T-cell (primary cell): ENCODE results near the gene NDRG3. TPM values are rescaled to one million over a fixed set of nuclear protein-coding genes. Genes with fewer than 3 reads are reported as not detected.
A peak's percentile ranks its signal among the peaks of the same experiment; 100 is the strongest.
"Not testable (repeated sequence)": the region's sequence is repeated elsewhere in the genome, so short reads cannot be mapped to it uniquely, and the experiment has no call there.

Source experiments
- ATAC-seq, 4 experiments: fragments of 200-7000 bp in 3 of 4; fragments of 150-1000 bp in 1 of 4; cut with Tn5 transposase; replicated peaks in 1 of 4; 1 replicate in 3 of 4; 2 replicates in 1 of 4; pipeline ENCODE4 v1.10.0; 2021; ENCODE audit warnings: moderate library complexity in 3 of 4, mild to moderate bottlenecking in 2 of 4, moderate number of reproducible peaks in 1 of 4
- CTCF ChIA-PET, 2 donors: fragments of 300-600 bp; sonication (Branson Sonifier 250); formaldehyde crosslinking; loops; one replicate each; lab custom pipeline; 2022; ENCODE audit warnings: antibody characterized with exemption in 2 of 2; lab: Charles Lee
- POLR2A ChIA-PET, 2 donors: fragments of 300-600 bp; sonication (Branson Sonifier 250); formaldehyde crosslinking; loops; one replicate each; lab custom pipeline; 2022; ENCODE audit warnings: antibody characterized with exemption in 2 of 2; lab: Charles Lee
- DNase-seq, 35 experiments: peaks; one replicate each; pipeline versions ENCODE4 v3.0.0 to v3.0.0-alpha.2; 2013 to 2023
- H3K27ac ChIP-seq: one replicate; pipeline ENCODE4 v1.5.1; 2013; ENCODE audit warnings: low read length
- H3K27me3 ChIP-seq, 2 experiments: replicated peaks in 1 of 2; 1 replicate in 1 of 2; 2 replicates in 1 of 2; pipeline versions ENCODE4 v1.6.1 to v1.7.0; 2013; ENCODE audit warnings: low read length in 1 of 2, mixed read lengths in 1 of 2; ENCODE audit not compliant: control insufficient read depth in 2 of 2, insufficient read depth in 2 of 2; ENCODE audit errors: extremely low read depth in 1 of 2
- H3K36me3 ChIP-seq, 2 donors: 1 replicate in 1 of 2; 2 replicates in 1 of 2; pipeline versions ENCODE4 v1.6.1 to v1.7.0; 2013; ENCODE audit warnings: low read length in 1 of 2; ENCODE audit not compliant: control insufficient read depth in 2 of 2, insufficient read depth in 1 of 2; ENCODE audit errors: extremely low read depth in 1 of 2
- H3K4me1 ChIP-seq, 2 experiments: 1 replicate in 1 of 2; 2 replicates in 1 of 2; pipeline versions ENCODE4 v1.6.1 to v1.7.0; 2013; ENCODE audit warnings: low read length in 2 of 2, mixed read lengths in 1 of 2; ENCODE audit not compliant: insufficient read depth in 2 of 2, control insufficient read depth in 1 of 2; ENCODE audit errors: extremely low read depth in 1 of 2
- H3K4me3 ChIP-seq, 2 donors: 1 replicate in 1 of 2; 2 replicates in 1 of 2; pipeline versions ENCODE4 v1.5.1 to v1.7.0; 2013; ENCODE audit warnings: mild to moderate bottlenecking in 2 of 2, low read length in 1 of 2, moderate library complexity in 1 of 2; ENCODE audit not compliant: control insufficient read depth in 1 of 2; ENCODE audit errors: extremely low read depth in 1 of 2
- H3K9me3 ChIP-seq: 2 replicates; pipeline ENCODE4 v1.7.0; 2013
- H3K27ac Mint-ChIP-seq, 2 donors: one replicate each; pipeline ENCODE4 v1.8.0; 2020 to 2021; ENCODE audit warnings: mild to moderate bottlenecking in 2 of 2, mixed read lengths in 2 of 2
- H3K27me3 Mint-ChIP-seq, 2 donors: one replicate each; pipeline ENCODE4 v1.8.0; 2021 to 2022; ENCODE audit warnings: mixed read lengths in 2 of 2
- H3K36me3 Mint-ChIP-seq: one replicate; pipeline ENCODE4 v1.8.0; 2021; ENCODE audit warnings: mixed read lengths
- H3K4me1 Mint-ChIP-seq, 3 donors: one replicate each; pipeline ENCODE4 v1.8.0; 2020 to 2022; ENCODE audit warnings: mixed read lengths in 3 of 3, mild to moderate bottlenecking in 1 of 3
- H3K4me3 Mint-ChIP-seq, 3 donors: one replicate each; pipeline ENCODE4 v1.8.0; 2020 to 2022; ENCODE audit warnings: mild to moderate bottlenecking in 3 of 3, mixed read lengths in 3 of 3, moderate library complexity in 3 of 3
- H3K9me3 Mint-ChIP-seq, 3 donors: one replicate each; pipeline ENCODE4 v1.8.0; 2020 to 2022; ENCODE audit warnings: mixed read lengths in 3 of 3
- WGBS: methylation state at CpG from one replicate; pipeline ENCODE4 v1.1.5; 2013; ENCODE audit warnings: missing lambda C conversion rate; ENCODE audit not compliant: insufficient coverage; 5-methylcytosine and 5-hydroxymethylcytosine counted together
- total RNA-seq, 35 experiments: library from RNA in 6 of 35; stranded (reverse) in 6 of 35; fragments of 120-200 nt in 1 of 35; gene quantifications; one replicate each; pipeline versions ENCODE4 v1.2.1 to v1.2.4 and lab custom pipeline; 2013 to 2026

NDRG3 gene
- total RNA-seq, 5 donors from 2014 or later (not counting 1 experiment from before 2014, with no cell fraction given): 25.8 to 29.5 (median 28.3) TPM

DNA sequence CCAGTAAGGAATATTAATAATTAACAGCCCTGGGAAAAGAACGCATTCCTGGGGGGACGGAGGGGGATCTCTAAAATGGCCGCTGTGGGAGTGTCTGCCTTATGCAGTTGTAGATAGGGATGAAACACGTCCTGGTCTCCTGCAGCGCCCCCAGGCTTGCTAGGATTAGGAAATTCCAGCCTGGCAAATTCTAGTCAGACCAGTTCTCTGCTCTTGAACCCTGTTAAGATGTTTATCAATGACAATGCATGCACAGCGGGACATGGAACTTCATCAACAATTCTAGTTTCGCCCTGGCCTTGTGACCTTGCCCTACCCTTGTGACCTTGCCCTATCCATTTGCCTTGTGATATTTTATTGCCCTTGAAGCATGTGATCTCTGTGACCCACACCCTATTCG, 50.4 kb downstream of the NDRG3 start:
- ATAC-seq, H3K27me3 Mint-ChIP-seq, H3K27ac ChIP-seq, H3K4me1 ChIP-seq, CTCF ChIA-PET, POLR2A ChIA-PET, H3K27me3 ChIP-seq, H3K4me3 Mint-ChIP-seq, H3K36me3 ChIP-seq, H3K4me1 Mint-ChIP-seq, H3K4me3 ChIP-seq, H3K27ac Mint-ChIP-seq, H3K9me3 ChIP-seq, DNase-seq, H3K9me3 Mint-ChIP-seq: not testable (repeated sequence)
- H3K36me3 Mint-ChIP-seq: peaks cover 15% of the 10 kb centered on the region
- whole genome bisulfite sequencing: 100% methylated on average over 4 of the region's 8 CpGs

DNA sequence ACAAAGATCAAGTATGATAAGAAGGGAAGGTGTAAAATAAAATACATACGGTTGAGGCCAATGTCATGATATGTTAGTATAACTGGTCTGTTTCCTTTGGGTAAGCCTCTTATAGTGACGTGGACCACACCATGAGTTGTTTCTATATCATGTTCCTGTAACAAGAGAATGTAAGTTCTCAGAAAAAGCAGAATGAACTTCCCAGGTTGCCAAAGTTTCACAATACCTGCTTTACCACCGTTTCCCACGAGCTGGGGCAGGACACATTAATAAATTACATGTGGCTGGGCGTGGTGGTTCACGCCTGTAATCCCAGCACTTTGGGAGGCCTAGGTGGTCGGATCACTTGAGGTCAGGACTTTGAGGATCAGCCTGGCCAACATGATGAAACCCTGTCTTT, 57.3 kb downstream of the NDRG3 start:
- DNase-seq (no peak), ATAC-seq (no peak)
- no peaks in the 10 kb centered on the region for H3K4me1 Mint-ChIP-seq
- H3K27ac Mint-ChIP-seq: no peak overlapping the region
- H3K27me3 Mint-ChIP-seq: no peaks in the 10 kb centered on the region
- no peak overlapping the region for H3K4me3 ChIP-seq
- 95% methylated on average over 2 of the region's 7 CpGs for WGBS
- ChIA-PET POLR2A (no interaction called here), CTCF (no interaction called here)
- no peaks in the 10 kb centered on the region for H3K9me3 Mint-ChIP-seq
- peaks cover 8 to 9% of the 10 kb centered on the region in 2 donors for H3K36me3 ChIP-seq
- H3K4me3 Mint-ChIP-seq: no peak overlapping the region
- H3K4me1 ChIP-seq: peaks cover 0 to 3% of the 10 kb centered on the region in 2 experiments
- no peaks in the 10 kb centered on the region for H3K9me3 ChIP-seq
- peaks cover 27% of the 10 kb centered on the region for H3K36me3 Mint-ChIP-seq
- no peaks in the 10 kb centered on the region for H3K27me3 ChIP-seq
- no peak overlapping the region for H3K27ac ChIP-seq

DNA sequence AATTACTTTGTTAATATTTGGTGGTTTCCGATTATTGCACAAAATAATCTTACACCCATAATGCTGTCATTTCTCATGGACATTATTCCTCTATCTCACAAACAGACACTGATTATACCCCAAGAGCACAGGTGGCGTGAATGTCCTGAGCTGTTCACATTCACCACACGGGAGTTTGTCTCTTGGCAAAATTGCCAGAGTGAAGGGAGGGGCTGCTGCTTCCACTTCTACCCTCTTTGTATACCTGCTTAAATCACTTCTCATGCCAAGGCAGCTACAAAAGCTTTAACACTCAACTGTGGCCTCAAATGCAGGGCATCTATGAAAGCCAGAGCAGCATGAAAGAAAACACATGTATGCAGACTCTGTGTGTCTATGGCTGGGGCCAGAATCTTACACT, 58.0 kb downstream of the NDRG3 start:
- Mint-ChIP-seq H3K4me3 (no peak overlapping the region), H3K27ac (no peak overlapping the region), H3K4me1 (no peaks in the 10 kb centered on the region), H3K36me3 (peaks cover 28% of the 10 kb centered on the region), H3K27me3 (no peaks in the 10 kb centered on the region), H3K9me3 (no peaks in the 10 kb centered on the region)
- H3K27ac ChIP-seq: no peak overlapping the region
- ChIA-PET POLR2A (no interaction called here), CTCF (no interaction called here)
- H3K36me3 ChIP-seq: peaks cover 8 to 9% of the 10 kb centered on the region in 2 donors
- WGBS: no CpG with 5 or more reads among the region's 3 CpGs
- H3K4me3 ChIP-seq: no peak overlapping the region
- H3K27me3 ChIP-seq: no peaks in the 10 kb centered on the region
- no peak for ATAC-seq
- no peaks in the 10 kb centered on the region for H3K9me3 ChIP-seq
- DNase-seq: no peak
- peaks cover 0 to 3% of the 10 kb centered on the region in 2 experiments for H3K4me1 ChIP-seq

DNA sequence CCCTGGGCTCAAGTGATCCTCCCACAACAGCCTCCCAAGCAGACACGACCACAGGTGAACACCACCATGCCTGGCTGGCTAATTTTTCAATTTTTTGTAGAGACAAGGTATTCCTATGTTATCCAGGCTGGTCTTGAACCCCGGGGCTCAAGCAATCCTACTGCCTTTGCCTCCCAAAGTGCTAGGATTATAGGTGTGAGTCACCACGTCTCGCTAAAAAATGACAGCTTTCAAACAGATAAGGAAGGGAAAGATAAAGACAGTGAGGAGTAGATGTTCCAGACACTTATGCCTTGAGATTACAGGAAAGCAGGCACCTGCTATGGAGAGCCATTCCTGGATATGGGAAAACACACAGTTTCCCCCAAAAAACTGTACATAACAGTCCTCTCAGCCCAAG, 58.9 kb downstream of the NDRG3 start:
- CTCF ChIA-PET: no interaction called here
- H3K27ac Mint-ChIP-seq: no peak overlapping the region

DNA sequence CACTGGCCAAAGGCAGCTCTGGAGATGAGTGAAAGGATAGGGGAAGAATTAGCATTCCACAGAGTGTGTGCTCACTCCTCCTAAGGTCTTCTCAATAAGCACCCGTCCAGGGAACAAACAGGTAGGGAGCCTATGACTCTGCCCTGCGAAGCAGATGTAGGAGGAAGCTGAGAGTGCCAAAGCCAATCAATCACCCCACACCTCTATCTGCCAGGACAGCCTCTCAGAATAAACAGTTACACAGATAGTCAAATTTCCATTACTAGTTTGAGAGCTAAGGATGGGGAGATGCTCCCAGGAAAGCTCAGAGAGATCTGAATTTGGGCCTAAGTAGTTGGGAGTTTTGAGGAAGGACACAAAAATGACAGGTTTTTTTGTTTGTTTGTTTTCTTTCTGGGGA, 59.4 kb downstream of the NDRG3 start:
- Mint-ChIP-seq H3K4me1 (no peaks in the 10 kb centered on the region), H3K9me3 (no peaks in the 10 kb centered on the region), H3K36me3 (peaks cover 34% of the 10 kb centered on the region), H3K27me3 (no peaks in the 10 kb centered on the region), H3K27ac (no peak overlapping the region), H3K4me3 (no peak overlapping the region)
- CTCF ChIA-PET: no interaction called here
- Histone ChIP-seq H3K27me3 (no peaks in the 10 kb centered on the region), H3K9me3 (no peaks in the 10 kb centered on the region), H3K27ac (no peak overlapping the region), H3K4me3 (no peak overlapping the region), H3K36me3 (peaks cover 8 to 9% of the 10 kb centered on the region in 2 donors), H3K4me1 (peaks cover 0 to 3% of the 10 kb centered on the region in 2 experiments)
- DNase-seq (no peak), ATAC-seq (no peak)
- POLR2A ChIA-PET: interaction anchor here (0.6 kb wide), 2 partner anchors 53 to 264 kb away, joined by 3 to 9 read pairs; no protein-coding TSS in a partner anchor
- WGBS: no CpG with 5 or more reads among the region's 2 CpGs

More for the DNA sequence above, 58.9 kb downstream of the NDRG3 start:
- 88% methylated on average over 3 of the region's 4 CpGs for whole genome bisulfite sequencing
- Mint-ChIP-seq H3K36me3 (peaks cover 33% of the 10 kb centered on the region), H3K4me1 (no peaks in the 10 kb centered on the region), H3K27me3 (no peaks in the 10 kb centered on the region), H3K4me3 (no peak overlapping the region), H3K9me3 (no peaks in the 10 kb centered on the region)
- Histone ChIP-seq H3K4me3 (no peak overlapping the region), H3K9me3 (no peaks in the 10 kb centered on the region), H3K27me3 (no peaks in the 10 kb centered on the region), H3K36me3 (peaks cover 8 to 9% of the 10 kb centered on the region in 2 donors), H3K4me1 (peaks cover 0 to 3% of the 10 kb centered on the region in 2 experiments), H3K27ac (no peak overlapping the region)
- POLR2A ChIA-PET: interaction anchor here in 1 of 2 donors (0.6 kb wide), 1 partner anchor 263 kb away, joined by 3 read pairs; no protein-coding TSS in a partner anchor
- DNase-seq: no peak
- no peak for ATAC-seq

DNA sequence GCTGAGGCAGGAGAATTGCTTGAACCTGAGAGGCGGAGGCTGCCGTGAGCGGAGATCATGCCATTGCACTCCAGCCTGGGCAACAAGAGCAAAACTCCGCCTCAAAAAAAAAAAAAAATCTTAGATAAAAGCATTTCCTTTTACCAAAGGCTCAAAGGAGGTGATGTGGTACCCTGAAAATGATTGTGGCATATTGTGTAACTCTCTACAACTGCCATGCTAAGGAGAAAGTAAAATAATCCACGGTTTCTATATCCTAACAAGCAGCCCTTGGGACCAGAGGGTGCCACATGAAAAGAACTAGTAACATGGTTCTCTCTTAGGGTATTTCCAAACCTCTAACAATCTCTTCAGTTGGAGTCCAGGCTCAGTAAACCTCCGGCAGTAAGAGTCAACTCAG, 61.1 kb downstream of the NDRG3 start:
- no peak overlapping the region for H3K4me3 Mint-ChIP-seq
- Histone ChIP-seq H3K27me3 (no peaks in the 10 kb centered on the region), H3K4me1 (peaks cover 0 to 3% of the 10 kb centered on the region in 2 experiments), H3K9me3 (no peaks in the 10 kb centered on the region), H3K4me3 (no peak overlapping the region), H3K27ac (no peak overlapping the region), H3K36me3 (peaks cover 8 to 15% of the 10 kb centered on the region in 2 donors)
- ChIA-PET POLR2A (interaction anchor here in 1 of 2 donors (0.6 kb wide), 1 partner anchor 179 kb away, joined by 4 read pairs; a partner anchor contains a TSS), CTCF (interaction anchor here in 1 of 2 donors (0.6 kb wide), 1 partner anchor 354 kb away, joined by 5 read pairs; no protein-coding TSS in a partner anchor)
- peak in 1 of 35 experiments; percentile 5 for DNase-seq
- peak in 1 of 4 experiments; percentile 38 for ATAC-seq
- no peaks in the 10 kb centered on the region for H3K27me3 Mint-ChIP-seq
- peaks cover 44% of the 10 kb centered on the region for H3K36me3 Mint-ChIP-seq
- no peak overlapping the region for H3K27ac Mint-ChIP-seq
- no peaks in the 10 kb centered on the region for H3K9me3 Mint-ChIP-seq
- WGBS: no CpG with 5 or more reads among the region's 6 CpGs
- H3K4me1 Mint-ChIP-seq: no peaks in the 10 kb centered on the region
